ENCODE results near the gene NIF3L1. TPM values are rescaled to one million over a fixed set of nuclear protein-coding genes. Genes with fewer than 3 reads are reported as not detected.

The NIF3L1 gene
- total and polyA plus RNA-seq, 2 of the 13 experiments (the other 11 are each of a cell fraction or from before 2014, with no cell fraction given), result 67.9 to 75.2 TPM

GRCh38 chr2:200888704-200889625, at the start of gene NIF3L1, which contains the start of gene PPIL3 (continued):
- TF ChIP-seq, protein P1, sequence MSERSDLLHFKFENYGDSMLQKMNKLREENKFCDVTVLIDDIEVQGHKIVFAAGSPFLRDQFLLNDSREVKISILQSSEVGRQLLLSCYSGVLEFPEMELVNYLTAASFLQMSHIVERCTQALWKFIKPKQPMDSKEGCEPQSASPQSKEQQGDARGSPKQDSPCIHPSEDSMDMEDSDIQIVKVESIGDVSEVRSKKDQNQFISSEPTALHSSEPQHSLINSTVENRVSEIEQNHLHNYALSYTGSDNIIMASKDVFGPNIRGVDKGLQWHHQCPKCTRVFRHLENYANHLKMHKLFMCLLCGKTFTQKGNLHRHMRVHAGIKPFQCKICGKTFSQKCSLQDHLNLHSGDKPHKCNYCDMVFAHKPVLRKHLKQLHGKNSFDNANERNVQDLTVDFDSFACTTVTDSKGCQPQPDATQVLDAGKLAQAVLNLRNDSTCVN (CRISPR knock-in tag; IDR thresholded peaks at IDR 0.05; ENCODE audit: borderline replicate concordance), result peak; percentile 86
- TF ChIP-seq PHF5A (CRISPR knock-in tag; IDR thresholded peaks at IDR 0.05; ENCODE audit: low read depth, unreplicated experiment) (no peak), ZNF883 (CRISPR knock-in tag; IDR thresholded peaks at IDR 0.05; ENCODE audit: not compliant biosample characterization) (peak; percentile 16), XBP1 (CRISPR knock-in tag; IDR thresholded peaks at IDR 0.05) (peak; percentile 80; the same call in 1 of the 2 replicates), SIX1 (CRISPR knock-in tag; IDR thresholded peaks at IDR 0.05; ENCODE audit: borderline replicate concordance) (peak; percentile 88; the same call in 1 of the 2 replicates), MED13 (CRISPR knock-in tag; IDR thresholded peaks at IDR 0.05) (peak; percentile 87), NFIC (IDR thresholded peaks at IDR 0.05; ENCODE audit: low read length) (peak; percentile 89), ZNF382 (CRISPR knock-in tag; IDR thresholded peaks at IDR 0.05; ENCODE audit: borderline replicate concordance) (no peak), ZNF777 (CRISPR knock-in tag; IDR thresholded peaks at IDR 0.05) (peak; percentile 15), SNRNP70 (IDR thresholded peaks at IDR 0.05; ENCODE audit: low read depth, low read length) (no peak), NAIF1 (CRISPR knock-in tag; IDR thresholded peaks at IDR 0.05; ENCODE audit: borderline replicate concordance) (peak; percentile 74; the same call in 1 of the 2 replicates), MAF1 (CRISPR knock-in tag; IDR thresholded peaks at IDR 0.05; ENCODE audit: borderline replicate concordance) (peak; percentile 97), RBM22 (optimal IDR thresholded peaks at IDR 0.05; ENCODE audit: low read length) (no peak), PHF21A (CRISPR knock-in tag; IDR thresholded peaks at IDR 0.05) (peak; percentile 96), IRX3 (CRISPR knock-in tag; IDR thresholded peaks at IDR 0.05; ENCODE audit: borderline replicate concordance, low read depth) (peak; percentile 25), ZNF772 (CRISPR knock-in tag; IDR thresholded peaks at IDR 0.05) (peak; percentile 41; the same call in 1 of the 2 replicates), ZNF576 (CRISPR knock-in tag; IDR thresholded peaks at IDR 0.05) (0 out of 2 replicates have a peak, but pooled peaks have one; percentile 9), ZNF335 (CRISPR knock-in tag; IDR thresholded peaks at IDR 0.05) (peak; percentile 62; the same call in 1 of the 2 replicates), ZNF280D (CRISPR knock-in tag; IDR thresholded peaks at IDR 0.05) (no peak), RAD51 (IDR thresholded peaks at IDR 0.05; ENCODE audit: borderline replicate concordance) (no peak), ZNF891 (CRISPR knock-in tag; IDR thresholded peaks at IDR 0.05) (no peak; the same call in 1 of the 2 replicates)
- TF ChIP-seq, protein P2, sequence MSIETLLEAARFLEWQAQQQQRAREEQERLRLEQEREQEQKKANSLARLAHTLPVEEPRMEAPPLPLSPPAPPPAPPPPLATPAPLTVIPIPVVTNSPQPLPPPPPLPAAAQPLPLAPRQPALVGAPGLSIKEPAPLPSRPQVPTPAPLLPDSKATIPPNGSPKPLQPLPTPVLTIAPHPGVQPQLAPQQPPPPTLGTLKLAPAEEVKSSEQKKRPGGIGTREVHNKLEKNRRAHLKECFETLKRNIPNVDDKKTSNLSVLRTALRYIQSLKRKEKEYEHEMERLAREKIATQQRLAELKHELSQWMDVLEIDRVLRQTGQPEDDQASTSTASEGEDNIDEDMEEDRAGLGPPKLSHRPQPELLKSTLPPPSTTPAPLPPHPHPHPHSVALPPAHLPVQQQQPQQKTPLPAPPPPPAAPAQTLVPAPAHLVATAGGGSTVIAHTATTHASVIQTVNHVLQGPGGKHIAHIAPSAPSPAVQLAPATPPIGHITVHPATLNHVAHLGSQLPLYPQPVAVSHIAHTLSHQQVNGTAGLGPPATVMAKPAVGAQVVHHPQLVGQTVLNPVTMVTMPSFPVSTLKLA (IDR thresholded peaks at IDR 0.05), result no peak
